Activated CD8-positive, alpha-beta memory T cell treated with anti-CD3 and anti-CD28 coated beads, Interleukin-2, amount 50 U/mL, for 1 hour (primary cell): Measurements from ENCODE around the gene FCRL1.

Experiments
- DNase-seq: peaks from one replicate; pipeline ENCODE4 v3.0.0-alpha.2; 2020; ENCODE audit errors: extremely low read depth

FCRL1 gene, protein sequence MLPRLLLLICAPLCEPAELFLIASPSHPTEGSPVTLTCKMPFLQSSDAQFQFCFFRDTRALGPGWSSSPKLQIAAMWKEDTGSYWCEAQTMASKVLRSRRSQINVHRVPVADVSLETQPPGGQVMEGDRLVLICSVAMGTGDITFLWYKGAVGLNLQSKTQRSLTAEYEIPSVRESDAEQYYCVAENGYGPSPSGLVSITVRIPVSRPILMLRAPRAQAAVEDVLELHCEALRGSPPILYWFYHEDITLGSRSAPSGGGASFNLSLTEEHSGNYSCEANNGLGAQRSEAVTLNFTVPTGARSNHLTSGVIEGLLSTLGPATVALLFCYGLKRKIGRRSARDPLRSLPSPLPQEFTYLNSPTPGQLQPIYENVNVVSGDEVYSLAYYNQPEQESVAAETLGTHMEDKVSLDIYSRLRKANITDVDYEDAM

DNA sequence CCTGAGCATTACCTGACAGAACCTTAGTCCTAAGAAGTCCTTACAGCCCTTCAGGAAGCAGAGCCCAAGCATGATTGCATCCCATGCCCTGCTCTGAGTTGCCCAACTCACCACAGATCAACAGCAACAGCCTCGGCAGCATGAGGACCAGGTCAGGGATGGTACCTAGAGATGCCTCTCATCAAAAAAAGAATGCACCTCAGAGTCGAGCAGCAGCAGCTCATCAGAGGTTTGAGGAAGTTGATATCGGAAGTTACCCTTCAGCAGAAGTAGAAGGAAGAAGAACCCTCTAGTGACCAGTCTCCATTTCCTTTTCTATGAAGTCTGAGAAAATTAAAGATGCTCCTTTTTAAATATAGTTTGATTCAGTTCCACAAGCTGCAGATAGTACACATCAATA lies at the start of gene FCRL1:
FCRL1 (minus strand) TSS at position 225 of the 400 bp plus-strand sequence; CDS start at position 142, 83 bp downstream.
- no peak for DNase-seq

DNA sequence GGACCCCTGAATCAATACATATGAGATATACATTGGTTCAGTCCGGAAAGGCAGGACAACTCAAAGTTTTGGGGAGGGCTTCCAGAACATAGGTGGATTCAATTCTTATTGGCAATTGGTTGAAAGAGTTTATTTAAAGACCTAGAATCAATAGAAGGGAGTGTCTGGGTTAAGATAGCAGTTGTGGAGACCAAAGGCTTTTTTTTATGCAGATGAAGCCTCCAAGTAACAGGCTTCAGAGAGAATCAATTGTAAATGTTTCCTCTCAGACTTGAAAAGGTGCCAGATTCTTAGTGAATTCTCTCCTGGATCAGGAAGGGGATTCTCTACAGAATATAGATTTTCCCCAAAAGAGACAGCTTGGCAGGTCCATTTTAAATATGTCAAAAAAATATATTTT lies 48.7 kb upstream of the FCRL1 start:
- no peak for DNase-seq

DNA sequence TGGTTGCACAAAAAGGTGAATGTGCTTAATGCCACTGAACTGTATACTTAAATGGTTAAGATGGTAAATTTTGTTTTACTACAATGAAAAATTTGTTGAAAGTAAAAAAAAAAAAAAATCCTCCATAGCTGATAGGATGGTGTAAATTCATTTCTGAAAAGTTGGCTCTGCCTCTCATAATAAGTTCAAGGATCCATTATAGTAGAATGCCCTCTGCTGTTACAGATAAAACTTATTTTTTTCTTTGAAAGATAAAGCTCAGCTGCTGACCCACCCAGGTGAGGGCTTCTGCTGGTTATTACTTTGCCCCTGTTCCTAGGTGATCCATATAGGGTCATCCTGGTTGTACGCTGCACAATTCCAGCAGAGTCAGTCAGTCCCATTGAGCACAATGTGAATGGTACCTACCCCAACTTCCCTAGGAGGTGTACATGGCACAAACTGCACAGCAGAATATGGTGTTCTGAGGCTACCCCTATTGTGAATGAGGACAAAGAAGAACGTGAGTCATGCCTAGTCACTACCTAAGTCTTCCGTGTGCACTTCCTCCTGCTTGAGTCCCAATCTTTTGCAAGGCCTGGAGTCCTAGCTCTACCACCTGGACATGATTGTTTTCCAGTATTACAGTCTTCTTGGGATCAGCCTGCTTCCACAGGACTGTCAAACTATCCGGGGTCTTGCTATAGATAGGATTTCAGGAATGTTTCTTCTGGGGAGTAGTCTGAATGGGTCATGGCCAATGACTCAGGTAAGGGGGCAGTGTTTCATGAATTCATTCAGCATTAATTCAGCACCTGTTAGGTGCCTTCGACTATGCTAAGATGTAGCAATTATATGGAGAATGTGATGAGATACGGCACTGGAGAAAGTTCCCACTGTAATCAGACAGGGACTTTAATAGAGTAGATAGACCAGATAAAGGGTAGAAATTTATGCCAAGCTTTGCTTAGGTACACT lies 42.5 kb upstream of the FCRL1 start:
- DNase-seq = no peak

DNA sequence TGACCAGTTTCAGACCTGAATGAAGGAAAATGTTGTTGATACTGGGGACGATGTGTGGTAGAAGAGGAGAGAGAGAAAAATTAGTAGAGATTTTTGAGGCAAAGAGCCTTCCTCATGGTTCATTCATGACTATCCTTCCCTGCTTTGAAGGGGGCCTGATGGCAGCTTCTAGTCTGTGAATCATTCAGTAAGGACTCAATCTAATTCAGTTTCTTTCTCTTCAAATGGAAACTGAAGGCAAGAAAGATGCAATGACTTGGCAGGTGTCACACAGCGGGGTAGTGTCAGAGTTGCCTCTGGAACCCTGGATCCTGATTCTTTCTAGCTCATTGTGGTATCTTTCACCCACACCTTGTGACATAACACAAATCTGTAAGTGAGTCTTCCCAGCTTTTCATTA lies 36.6 kb upstream of the FCRL1 start:
- no peak for DNase-seq

DNA sequence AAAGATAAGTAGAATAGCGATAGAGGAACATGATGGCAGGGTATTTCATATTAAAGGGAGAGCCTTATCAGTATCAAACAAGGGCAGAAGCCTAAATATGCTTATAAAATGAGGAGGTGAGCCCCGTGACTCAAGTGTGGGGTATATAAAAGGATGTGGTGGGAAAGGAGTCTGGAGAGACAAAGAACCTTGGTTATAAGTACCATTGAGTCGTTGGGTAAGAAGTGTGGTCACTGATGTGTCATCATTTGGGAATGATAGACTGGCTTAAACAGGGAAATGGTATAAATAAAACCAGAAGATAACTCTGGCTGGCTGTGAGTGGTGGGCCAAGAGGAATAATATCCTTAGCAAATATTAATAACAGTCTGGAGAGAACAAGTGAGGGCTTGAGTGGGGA lies 32.6 kb upstream of the FCRL1 start:
- DNase-seq = no peak

DNA sequence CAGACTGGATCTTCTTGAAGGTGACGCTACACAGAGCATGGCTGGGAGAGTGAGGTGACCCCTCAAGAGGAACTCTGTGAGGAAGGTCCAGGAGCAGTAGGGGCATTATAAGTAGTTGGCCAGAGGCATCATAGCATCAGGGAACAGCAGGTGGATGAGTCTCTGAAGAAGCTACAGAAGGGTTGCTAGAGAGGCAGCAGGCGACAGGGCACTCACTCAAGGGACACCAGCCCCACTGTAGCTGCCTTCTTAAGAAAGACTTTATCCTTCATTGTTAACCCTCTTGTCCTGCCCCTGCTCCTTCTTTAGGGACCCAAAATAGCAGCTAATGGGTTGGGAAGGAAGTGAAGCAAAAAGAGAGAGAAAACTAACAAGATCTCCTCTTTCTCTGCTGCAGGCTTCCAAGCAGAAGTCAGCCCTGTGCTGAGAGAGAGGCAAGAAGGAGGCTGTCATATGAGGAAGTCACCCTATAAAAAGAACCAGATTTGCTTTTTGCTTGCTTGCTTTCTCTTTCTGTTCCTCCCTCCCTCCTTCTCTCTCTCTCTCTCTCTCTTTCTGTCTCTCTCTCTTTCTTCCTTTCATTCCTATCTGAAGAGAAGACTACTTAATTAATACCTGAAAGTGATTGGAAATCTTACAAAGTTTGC lies 29.4 kb upstream of the FCRL1 start:
- DNase-seq = no peak

DNA sequence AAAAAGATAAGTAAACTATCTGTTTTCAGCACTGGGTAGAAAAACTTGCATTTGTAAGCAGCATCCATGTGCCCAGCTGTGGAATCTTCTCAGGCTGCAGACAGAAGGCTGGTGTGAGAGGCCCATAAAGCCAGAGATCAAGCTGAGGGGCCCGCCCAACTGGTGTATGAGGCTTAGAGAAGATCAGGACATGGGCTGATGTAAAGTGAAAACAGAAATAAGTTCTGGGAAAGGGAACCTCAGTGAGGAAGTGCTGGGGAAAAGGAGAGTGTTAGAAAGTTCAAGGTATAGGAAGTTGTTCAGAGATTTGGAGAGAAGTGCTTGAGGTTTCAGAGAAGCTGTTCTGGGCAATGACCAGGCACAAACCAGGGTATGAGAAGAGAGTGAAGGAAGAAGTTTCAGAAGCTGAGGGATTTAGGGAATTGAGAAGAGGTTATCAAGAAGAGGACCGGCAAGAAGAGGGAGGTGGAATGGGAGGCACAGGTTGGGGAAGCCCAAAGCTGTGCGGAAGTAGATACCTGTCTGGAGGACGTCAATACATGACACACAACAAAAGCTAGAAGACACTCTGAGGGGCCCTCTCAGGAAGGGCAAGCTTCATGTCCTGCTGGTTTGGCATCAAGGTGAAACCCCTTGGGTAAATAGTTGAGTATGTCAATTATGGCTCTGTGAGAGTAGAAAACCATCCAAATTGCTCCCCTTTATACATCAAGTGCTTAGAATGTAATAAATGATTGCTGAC lies 24.3 kb upstream of the FCRL1 start:
- DNase-seq = no peak

DNA sequence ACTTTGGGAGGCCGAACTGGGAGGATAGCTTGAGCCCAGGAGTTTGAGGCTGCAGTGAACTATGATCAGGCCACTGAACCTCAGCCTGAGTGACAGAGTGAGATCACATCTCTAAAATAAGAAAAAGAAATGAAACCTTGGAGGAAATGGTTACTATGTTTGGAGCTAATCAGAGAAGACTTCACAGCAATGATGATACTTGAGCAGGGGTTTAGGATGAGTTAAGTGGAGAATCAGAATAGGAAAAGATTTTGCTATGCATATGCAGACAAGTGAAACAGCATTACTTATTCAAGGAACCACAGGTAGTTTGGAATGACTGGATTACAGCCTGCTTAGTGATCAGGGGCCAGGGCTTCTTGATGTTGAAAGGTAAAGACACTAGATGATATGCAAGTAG lies 23.0 kb upstream of the FCRL1 start:
- no peak for DNase-seq

DNA sequence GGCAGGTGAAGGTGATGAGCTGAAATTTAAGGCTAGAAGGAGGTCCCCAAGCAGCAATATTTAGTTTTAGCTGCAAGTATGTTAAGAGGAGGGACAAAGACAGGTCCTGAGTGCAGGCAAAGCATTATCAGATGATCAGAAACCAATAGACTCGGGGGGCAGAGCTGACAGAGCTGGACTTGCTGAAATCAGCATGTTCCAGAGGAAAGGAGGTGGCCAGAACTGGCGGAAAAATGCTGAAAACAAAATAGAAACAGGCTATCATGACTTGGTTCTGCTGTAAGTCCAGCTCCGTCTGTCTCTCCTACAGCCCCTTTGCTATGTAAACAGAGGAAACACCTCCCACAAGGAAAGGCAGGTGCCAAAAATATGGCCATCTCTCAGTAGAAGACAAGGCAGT lies 21.8 kb upstream of the FCRL1 start, which contains the start of gene CD5L:
CD5L (minus strand) TSS at position 101 of the 400 bp plus-strand sequence. CDS start 107 bp downstream, outside the sequence.
- no peak for DNase-seq

DNA sequence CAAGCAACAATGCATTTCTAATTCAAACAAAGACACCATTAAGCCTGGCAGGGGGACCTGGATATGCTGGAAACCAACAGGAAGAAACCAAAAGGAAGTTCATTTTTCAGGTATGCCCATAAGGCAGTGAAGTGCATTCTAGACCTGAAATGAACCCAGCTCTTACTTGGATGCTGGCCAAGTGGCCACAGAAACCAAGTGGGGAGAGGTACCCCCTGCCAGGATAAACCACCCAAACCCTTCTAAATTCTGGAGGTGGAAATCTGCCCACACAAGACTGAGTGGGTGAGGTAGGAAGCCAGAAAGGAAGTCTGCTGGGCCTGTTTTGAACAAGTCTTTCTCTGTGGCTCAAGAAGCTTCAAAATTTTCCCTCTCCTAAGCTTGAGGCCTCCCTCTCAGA lies 19.0 kb upstream of the FCRL1 start:
- DNase-seq = no peak

DNA sequence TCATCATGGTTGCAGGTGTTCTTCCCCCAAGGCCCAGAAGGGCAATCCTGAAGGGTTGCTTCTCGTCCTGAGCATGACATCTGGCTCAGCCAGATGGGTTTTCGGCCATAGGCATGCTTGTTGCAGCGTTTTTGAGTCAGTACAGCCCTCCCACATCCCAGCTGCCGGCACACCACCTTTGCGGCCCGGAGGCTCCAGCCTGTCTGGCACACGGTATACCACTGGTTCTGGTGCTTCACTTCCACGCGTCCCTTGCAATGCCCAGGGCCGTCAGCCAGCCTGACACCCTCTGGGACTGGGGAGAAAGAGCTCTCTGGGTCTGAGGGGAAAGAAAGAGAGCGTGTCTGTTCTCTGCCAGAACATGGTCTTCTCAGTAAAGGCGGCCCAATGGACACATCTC lies 14.5 kb upstream of the FCRL1 start:
- DNase-seq = no peak

DNA sequence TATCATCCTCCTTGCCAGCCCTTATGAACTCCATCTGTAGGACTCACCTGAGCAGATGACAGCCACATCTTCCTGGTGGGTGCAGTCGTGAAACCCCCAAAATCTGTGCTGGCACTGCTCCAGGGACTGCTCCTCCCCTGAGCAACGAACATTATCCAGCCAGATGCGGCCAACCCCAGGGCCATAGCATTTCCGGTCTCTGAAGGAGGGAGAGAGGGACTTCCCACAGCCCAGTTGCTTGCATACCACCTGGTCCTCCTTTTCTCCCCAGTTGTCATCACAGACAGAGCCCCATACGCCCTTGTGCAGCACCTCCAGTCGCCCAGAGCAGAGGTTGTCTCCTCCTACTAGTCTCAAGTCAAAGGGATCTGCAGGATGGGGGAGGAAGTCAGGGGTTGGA lies 13.2 kb upstream of the FCRL1 start:
- DNase-seq = no peak

DNA sequence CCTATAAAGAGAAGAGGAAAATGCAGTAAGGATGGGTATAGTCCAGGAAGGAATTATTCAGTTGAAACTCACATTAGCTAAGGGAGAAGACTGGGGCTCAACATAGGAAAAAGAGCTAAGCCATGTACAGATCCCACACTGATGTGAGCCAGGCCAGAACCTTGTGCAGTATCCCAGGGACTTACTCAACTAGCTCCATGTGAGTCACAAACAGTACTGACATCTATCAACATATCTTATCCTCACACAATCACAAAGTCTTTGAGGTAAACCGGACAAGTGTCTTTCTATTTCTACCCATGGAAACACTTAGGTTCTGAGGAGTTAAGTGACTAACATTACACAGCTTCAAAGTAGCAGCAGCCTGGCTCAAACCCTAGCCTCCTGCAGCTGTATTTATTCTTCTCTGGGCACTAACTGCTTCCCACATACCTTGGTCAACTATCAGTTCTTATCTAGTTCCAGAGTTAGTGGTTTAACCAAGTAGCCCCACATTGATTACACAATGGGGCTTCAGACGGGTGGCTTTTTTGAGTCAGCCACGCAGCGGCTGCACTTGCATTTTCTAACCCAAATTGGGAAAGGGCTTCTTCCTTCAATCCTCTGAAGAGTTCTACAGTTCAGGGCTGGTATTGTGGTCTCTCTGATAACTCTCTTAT lies 12.2 kb upstream of the FCRL1 start:
- no peak for DNase-seq

DNA sequence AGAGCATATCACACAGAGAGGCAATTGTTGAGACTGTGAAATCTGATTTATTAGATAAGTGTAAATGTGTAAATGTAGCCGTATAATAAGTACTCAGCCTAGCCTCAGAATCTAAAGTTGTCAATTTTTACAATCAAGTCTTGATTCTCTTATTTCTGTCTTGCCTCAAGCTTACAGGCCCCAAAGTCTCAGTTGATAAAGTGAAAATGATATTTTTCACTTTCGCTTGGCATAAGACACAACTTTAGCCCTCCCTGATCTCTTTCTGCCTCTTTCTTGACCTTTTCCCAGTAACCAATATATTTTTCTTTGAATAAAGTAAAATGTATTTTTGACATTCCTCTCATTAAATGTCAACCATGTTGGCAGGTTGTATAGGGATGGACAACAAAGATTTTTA lies 11.0 kb upstream of the FCRL1 start:
- DNase-seq = no peak

DNA sequence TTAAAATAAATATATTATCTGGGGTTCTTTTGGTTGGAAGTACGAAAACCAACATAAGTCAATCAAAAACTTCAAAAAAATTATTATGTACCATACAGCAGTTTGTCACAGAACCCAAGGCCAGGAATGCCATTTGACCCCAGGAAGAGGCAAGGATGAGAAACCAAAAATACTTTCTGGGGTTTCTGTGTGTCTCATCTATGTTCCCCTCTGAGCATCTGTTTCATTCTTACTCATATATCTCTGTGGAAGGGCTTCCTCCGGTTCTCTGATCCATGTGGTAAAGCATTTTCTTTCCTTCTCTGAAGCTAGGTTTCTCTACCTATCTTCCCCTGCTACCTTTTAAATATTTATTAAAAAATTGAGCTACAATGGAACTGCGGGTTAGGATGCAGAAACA lies 9.8 kb upstream of the FCRL1 start:
- DNase-seq = no peak

DNA sequence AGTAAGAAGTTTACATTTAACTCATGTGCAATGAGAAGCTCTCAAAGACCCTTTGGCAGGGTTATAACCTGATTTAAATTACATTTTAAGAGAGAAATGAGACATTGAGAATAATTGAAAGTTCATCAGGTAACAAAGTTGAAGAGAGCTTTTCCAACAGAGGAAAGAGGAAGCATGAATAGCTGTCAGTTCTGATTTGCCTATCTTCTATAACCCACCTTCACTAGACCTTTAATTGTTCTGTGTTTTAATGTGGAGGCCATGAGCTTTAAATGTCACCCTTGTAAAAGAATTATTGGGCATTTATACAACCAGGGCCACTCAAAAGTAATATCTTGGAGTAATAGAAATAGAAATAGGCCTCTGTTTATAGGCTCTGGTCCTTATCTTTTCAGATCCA lies 9.3 kb upstream of the FCRL1 start:
- DNase-seq = no peak

DNA sequence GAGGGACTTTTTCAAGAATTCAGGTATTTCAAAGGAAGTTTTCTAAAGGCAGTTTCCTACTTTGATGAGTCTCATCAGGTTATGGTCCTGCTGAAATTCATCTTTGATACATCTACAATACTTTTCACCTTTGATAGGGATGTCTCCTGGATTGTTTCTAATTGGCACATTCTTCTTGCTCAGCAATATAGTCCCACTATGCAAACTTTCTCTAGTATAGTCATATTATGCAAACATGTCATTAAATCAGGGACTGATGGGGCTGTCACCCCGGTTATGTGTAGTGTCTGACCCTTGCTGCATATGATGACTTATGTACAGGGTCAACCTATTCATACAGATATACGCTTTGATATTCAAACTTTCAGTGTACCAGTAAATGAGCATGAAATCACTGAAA lies 379 bp upstream of the FCRL1 start:
- DNase-seq = no peak

DNA sequence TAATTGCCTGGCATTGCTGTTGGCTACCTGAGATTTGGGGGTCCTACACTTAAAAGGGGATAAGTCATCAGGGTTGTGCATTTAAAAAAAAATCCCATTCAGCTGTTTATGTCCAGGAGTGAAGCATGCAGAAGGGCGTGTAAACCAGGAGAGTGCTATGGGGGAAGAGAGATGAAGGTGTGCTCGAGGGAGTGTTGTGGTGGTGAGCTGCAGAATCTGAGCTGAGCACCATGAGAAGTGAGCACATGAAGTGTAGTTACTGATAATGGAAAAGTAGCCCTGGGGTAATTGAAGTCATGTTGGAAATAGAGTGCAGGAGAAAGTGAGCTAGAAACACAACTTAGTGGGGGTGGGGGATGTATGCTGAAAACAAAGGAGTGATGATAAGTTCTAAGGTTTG lies 705 bp downstream of the FCRL1 start:
- no peak for DNase-seq

DNA sequence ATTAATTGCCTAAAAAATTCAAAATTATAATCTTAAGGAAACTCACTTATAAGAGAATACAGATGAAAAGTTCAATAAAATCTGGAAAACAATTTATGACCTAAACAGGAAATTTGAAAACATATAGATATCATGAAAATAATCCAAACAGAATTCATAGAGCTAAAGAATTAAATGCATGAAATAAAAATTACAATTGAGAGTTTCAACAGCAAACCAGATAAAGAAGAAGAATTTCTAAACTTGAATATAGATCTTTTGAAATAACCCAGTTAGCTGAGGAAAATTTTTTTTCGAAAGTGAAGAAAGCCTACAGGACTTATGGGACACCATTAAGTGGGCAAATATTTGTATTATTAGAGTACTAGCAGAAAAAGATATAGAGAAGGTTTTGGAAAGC lies 6.7 kb downstream of the FCRL1 start:
- no peak for DNase-seq

DNA sequence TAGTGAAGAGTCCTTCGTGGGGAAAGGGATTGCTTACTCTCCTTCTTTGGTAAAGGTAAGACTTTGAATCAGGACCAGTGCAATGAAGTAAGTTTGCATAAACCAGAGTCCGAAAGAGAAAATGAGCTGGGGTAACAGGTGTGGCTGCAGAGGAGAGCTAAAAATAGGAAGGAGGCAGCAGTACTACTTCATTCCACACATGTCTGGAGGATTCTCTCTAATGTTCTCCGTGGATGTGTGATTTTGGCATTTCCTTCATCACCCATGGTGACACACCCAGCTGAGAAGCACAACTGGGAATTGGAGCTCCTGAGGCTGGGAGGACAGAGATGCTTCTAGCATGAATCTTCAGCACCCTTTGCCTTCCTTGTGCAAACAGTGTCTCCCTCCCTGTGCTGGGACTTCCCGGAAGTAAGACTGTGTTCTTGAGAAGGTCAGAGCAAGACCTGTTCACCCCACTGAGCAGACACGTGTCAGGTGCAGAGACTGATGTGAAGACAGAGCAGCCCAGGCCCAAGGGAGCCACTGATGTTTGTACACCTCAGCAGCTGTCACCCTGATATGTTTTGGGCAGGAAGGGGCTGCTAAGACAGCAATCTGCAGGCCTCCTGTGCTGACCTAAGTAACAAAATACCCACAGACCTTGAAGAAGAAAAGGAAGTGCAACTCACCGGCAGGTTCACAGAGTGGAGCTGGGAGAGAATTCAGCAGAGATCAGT lies 13.3 kb downstream of the FCRL1 start:
- no peak for DNase-seq
